GM18505 (cell line): ENCODE data around the gene MAPK1IP1L.
A peak's percentile ranks its signal among the peaks of the same experiment; 100 is the strongest.
"Not testable (repeated sequence)": the region's sequence is repeated elsewhere in the genome, so short reads cannot be mapped to it uniquely, and the experiment has no call there.

ENCODE experiments used
- ATAC-seq: cut with Tn5 transposase; IDR thresholded peaks from one replicate; pipeline ENCODE4 v1.9.1; 2021; ENCODE audit not compliant: unreplicated experiment
- POLR2A ChIP-seq: IDR thresholded peaks from 4 replicates; pipeline ENCODE4 v1.6.1; 2011; ENCODE audit warnings: borderline replicate concordance; ENCODE audit not compliant: insufficient read depth, insufficient read length; ENCODE audit errors: extremely low read depth

MAPK1IP1L gene

GRCh38 chr14:55043528-55043927 lies 7.9 kb upstream of the MAPK1IP1L start:
- ATAC-seq = no peak
- TF ChIP-seq POLR2A = no peak

GRCh38 chr14:55045087-55045486 lies 6.4 kb upstream of the MAPK1IP1L start:
- TF ChIP-seq POLR2A = no peak
- ATAC-seq = no peak

GRCh38 chr14:55047301-55048053 lies 4.0 kb upstream of the MAPK1IP1L start:
- no peak for TF ChIP-seq POLR2A
- no peak for ATAC-seq

- no peak for ATAC-seq
- TF ChIP-seq POLR2A = no peak
These were observed 2.5 kb upstream of the MAPK1IP1L start for GRCh38 chr14:55048900-55049436.

GRCh38 chr14:55051165-55051422 lies 353 bp upstream of the MAPK1IP1L start:
- peak; percentile 30 for ATAC-seq

GRCh38 chr14:55052269-55052930 lies 953 bp downstream of the MAPK1IP1L start:
- ATAC-seq = peak; percentile 4
- TF ChIP-seq POLR2A = no peak

More at GRCh38 chr14:55051165-55051422, 353 bp upstream of the MAPK1IP1L start:
- TF ChIP-seq POLR2A = no peak

- TF ChIP-seq POLR2A = no peak
- ATAC-seq = no peak
These were observed 1.6 kb downstream of the MAPK1IP1L start for GRCh38 chr14:55053018-55053417.

- TF ChIP-seq POLR2A = no peak
- ATAC-seq = no peak
These were observed 2.1 kb downstream of the MAPK1IP1L start for GRCh38 chr14:55053500-55053899.

GRCh38 chr14:55054098-55054497 lies 2.7 kb downstream of the MAPK1IP1L start:
- ATAC-seq = no peak
- TF ChIP-seq POLR2A = no peak

- ATAC-seq = no peak
- no peak for TF ChIP-seq POLR2A
These were observed 6.5 kb downstream of the MAPK1IP1L start for GRCh38 chr14:55057919-55058318.

GRCh38 chr14:55059333-55059732 lies 7.9 kb downstream of the MAPK1IP1L start:
- no peak for ATAC-seq

GRCh38 chr14:55062517-55063351 lies 11.3 kb downstream of the MAPK1IP1L start:
- TF ChIP-seq POLR2A = no peak
- ATAC-seq = no peak

More at GRCh38 chr14:55059333-55059732, 7.9 kb downstream of the MAPK1IP1L start:
- no peak for TF ChIP-seq POLR2A

GRCh38 chr14:55064896-55065295 lies 13.4 kb downstream of the MAPK1IP1L start:
- ATAC-seq = not testable (repeated sequence)
